ENCODE results near the gene HDAC8. TPM values are rescaled to one million over a fixed set of nuclear protein-coding genes. Genes with fewer than 3 reads are reported as not detected.
"Not testable (repeated sequence)": the region's sequence is repeated elsewhere in the genome, so short reads cannot be mapped to it uniquely, and the experiment has no call there.

Gene HDAC8
- total RNA-seq, 2 donors from 2014 or later = 31.5 to 46.8 TPM

DNA sequence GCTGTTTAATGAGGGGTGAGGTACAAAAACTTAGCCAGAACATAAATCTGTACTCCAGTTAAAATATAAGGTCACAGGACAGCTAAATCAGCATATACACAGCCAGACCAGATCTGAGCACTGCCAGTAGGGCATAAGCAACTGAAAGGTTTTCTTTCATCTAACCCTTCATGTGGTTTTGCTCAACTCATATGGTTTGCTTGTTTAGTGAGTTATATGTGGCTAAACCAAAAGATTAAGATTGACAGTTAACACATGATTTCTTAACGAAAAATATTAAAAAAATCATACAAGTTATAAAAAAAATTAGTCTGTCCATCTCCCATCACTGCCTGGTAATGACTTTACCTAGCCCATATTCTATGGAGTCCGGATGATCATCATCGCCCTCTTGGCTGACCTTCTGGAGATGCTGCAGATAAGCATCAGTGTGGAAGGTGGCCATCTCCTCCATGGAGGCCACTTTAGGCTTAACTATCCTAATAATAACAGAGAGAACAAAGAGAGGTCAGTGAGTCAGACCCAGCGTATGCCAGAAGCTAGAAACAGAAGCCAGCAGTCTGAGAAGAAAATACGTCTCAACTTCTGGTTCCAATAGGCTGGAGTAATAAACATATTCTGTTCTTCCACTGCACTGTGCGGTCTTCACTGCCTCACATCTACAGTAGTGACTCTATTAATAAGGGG, 4.1 kb downstream of the HDAC8 start:
- Mint-ChIP-seq H3K27me3 (no peaks in the 10 kb centered on the region), H3K4me1 (ENCODE audit: low read depth in 2 of 2) (peaks cover 0 to 7% of the 10 kb centered on the region in 2 donors), H3K27ac (no peak overlapping the region), H3K4me3 (no peak overlapping the region), H3K36me3 (peaks cover 4% of the 10 kb centered on the region), H3K9me3 (no peaks in the 10 kb centered on the region)
- no peak for ATAC-seq
- no peak for DNase-seq (ENCODE audit: low spot score)

DNA sequence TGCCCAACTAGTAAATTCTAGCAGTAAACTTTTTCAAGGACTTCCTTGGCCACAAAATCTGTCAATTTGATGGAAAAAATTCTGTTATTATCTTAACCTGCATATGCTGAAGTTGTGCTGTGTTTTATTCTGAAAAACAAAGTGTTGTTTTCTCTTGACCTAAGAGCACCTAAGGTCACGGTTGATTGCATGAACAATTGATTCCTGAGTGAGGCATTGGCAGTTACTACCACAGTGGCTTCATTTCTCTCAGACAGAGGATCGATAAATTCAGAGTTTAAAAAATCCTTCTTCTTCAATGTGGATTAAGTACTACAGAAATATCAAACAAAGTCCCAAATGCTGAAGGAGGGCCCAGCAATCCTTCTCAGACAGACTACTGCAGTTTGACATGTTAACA, 6.2 kb downstream of the HDAC8 start:
- no peak for DNase-seq (ENCODE audit: low spot score)
- Mint-ChIP-seq H3K9me3 (no peaks in the 10 kb centered on the region), H3K27me3 (no peaks in the 10 kb centered on the region), H3K27ac (no peak overlapping the region), H3K36me3 (peaks cover 4% of the 10 kb centered on the region), H3K4me1 (ENCODE audit: low read depth in 2 of 2) (no peaks in the 10 kb centered on the region), H3K4me3 (no peak overlapping the region)
- ATAC-seq = no peak

DNA sequence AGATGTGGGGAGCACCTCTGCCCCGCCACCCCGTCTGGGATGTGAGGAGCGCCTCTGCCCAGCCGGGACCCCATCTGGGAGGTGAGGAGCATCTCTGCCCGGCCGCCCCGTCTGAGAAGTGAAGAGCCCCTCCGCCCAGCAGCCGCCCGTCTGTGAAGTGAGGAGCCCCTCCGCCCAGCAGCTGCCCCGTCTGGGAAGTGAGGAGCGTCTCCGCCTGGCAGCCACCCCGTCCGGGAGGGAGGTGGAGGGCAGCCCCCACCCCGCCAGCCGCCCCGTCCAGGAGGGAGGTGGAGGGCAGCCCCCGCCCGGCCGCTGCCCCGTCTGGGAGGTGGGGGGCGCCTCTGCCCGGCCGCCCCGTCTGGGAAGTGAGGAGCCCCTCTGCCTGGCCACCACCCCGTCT, 13.0 kb downstream of the HDAC8 start:
- not testable (repeated sequence) for H3K9me3 Mint-ChIP-seq; DNase-seq (ENCODE audit: low spot score); H3K27me3 Mint-ChIP-seq; ATAC-seq; H3K4me3 Mint-ChIP-seq; H3K27ac Mint-ChIP-seq
- H3K4me1 Mint-ChIP-seq (ENCODE audit: low read depth in 2 of 2) = peaks cover 11 to 15% of the 10 kb centered on the region in 2 donors
- peaks cover 14% of the 10 kb centered on the region for H3K36me3 Mint-ChIP-seq

DNA sequence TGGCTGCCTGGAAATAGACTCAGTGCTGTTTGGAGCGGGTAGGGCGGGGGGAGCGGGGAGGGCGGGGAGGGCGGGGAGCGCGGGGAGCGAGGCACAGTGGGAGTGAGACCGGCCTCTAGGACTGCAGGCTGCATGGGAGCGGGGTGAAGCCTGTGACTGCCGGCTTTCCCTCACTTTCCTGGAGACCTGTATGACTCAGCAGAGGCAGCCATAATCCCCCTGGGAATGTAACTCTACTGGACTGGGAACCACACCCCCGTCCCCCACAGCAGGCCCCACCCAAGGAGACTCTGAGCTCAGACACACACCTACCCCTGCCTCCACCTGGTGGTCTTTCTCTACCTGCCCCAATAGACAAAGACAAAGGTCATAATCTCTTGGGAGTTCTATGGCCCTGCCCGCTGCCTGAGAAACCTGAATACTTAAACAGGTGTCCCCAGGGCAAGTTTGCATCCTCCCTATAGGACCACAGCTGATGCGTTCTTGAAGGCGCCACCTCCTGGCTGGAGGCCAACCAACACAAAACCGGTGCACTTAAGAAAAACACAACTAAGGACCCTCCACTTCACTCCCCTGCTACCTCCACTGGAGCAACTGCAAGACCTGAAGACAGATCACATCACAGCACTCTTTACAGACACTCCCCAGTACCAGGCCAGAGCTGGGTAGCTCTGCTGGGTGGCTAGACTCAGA, 18.0 kb downstream of the HDAC8 start:
- H3K4me1 Mint-ChIP-seq (ENCODE audit: low read depth in 2 of 2) = peaks cover 15% of the 10 kb centered on the region in 2 donors
- H3K36me3 Mint-ChIP-seq = peaks cover 5% of the 10 kb centered on the region
- H3K27ac Mint-ChIP-seq = no peak overlapping the region
- DNase-seq (ENCODE audit: low spot score) (no peak), ATAC-seq (no peak)
- H3K9me3 Mint-ChIP-seq = no peaks in the 10 kb centered on the region
- peaks cover 0 to 6% of the 10 kb centered on the region in 2 donors for H3K27me3 Mint-ChIP-seq
- H3K4me3 Mint-ChIP-seq = no peak overlapping the region

DNA sequence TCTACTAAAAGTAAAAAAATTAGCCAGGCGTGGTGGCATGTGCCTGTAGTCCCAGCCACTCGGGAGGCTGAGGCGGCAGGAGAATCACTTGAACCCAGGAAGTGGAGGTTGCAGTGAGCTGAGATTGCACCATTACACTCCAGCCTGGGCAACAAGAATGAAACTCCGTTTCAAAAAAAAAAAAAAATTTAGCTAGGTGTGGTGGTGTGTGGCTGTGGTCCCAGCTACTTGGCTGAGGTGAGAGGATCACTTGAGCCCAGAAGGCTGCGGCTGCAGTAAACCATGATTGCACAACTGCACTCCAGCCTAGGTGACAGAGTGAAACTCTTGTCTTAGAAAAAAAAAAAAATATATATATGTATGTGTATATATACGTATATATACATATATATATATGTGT, 20.2 kb downstream of the HDAC8 start:
- H3K9me3 Mint-ChIP-seq; H3K27ac Mint-ChIP-seq; H3K36me3 Mint-ChIP-seq; H3K27me3 Mint-ChIP-seq; DNase-seq (ENCODE audit: low spot score); H3K4me3 Mint-ChIP-seq: not testable (repeated sequence)
- H3K4me1 Mint-ChIP-seq (ENCODE audit: low read depth in 2 of 2) = peaks cover 15 to 26% of the 10 kb centered on the region in 2 donors
- ATAC-seq = peak; percentile 70 to 85

DNA sequence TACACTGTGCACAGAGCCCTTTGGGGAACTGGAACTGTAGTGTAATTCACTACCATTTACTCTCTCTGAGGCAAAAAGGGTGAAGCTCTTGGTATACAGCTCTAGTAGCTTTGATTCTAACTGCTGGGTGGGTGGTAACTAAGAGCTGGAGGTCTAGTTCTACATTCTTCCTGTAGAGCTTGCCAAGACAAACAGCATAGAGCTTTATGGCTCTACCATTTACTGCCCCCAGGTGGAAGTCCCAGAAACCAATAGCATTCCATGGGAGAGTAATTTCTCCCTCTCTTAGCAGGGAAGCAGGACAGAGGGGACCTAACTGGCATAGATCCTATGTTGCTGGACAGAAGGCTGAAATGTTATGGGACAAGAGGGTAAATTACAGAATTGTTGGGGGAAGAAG, 26.7 kb downstream of the HDAC8 start:
- peaks cover 12 to 30% of the 10 kb centered on the region in 2 donors for H3K4me1 Mint-ChIP-seq (ENCODE audit: low read depth in 2 of 2)
- ATAC-seq (no peak), DNase-seq (ENCODE audit: low spot score) (no peak)
- no peak overlapping the region for H3K4me3 Mint-ChIP-seq
- no peaks in the 10 kb centered on the region for H3K9me3 Mint-ChIP-seq
- H3K27me3 Mint-ChIP-seq = peaks cover 0 to 6% of the 10 kb centered on the region in 2 donors
- H3K36me3 Mint-ChIP-seq = peaks cover 6% of the 10 kb centered on the region
- H3K27ac Mint-ChIP-seq = no peak overlapping the region

DNA sequence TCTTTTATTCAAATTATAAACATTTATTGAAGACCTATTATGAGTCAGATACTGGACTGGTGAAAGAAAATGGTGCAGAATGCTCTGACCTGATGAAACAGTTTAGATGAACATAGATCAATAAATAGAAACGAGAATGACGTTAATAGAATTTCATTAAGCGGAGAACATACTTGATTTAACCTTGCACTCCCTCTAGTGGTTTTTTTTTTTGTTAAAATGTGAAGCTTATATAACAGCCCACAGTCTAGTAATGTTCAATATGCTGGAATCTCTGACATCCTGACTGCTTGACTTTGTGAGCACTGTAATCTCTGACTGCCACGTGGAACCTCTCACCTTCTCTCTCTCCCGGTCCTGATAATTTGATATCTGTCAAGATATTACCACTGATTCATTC, 32.3 kb downstream of the HDAC8 start:
- peaks cover 0 to 8% of the 10 kb centered on the region in 2 donors for H3K27me3 Mint-ChIP-seq
- peaks cover 4 to 8% of the 10 kb centered on the region in 2 donors for H3K4me1 Mint-ChIP-seq (ENCODE audit: low read depth in 2 of 2)
- no peaks in the 10 kb centered on the region for H3K9me3 Mint-ChIP-seq
- ATAC-seq = no peak
- DNase-seq (ENCODE audit: low spot score) = no peak
- H3K36me3 Mint-ChIP-seq = no peaks in the 10 kb centered on the region
- no peak overlapping the region for H3K27ac Mint-ChIP-seq
- no peak overlapping the region for H3K4me3 Mint-ChIP-seq

DNA sequence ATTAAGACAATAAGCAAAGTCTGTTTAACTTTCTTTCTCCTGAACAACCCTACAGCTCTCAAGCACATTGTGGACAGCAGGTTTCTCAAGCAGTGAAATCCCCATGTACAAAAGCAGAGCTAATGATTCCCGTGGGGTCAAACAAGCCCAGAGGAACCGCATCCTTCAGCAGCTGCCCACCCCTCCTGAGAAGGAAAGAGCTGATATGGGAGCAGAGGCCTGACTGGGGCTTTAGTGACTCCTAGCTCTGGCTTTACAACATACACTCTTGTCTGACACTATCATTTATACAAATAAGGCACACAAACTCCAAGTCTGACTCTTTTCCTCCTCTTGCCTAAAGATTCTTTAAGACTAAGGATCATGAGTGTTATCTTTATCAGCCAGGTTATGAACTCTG, 32.8 kb downstream of the HDAC8 start:
- no peaks in the 10 kb centered on the region for H3K9me3 Mint-ChIP-seq
- H3K27ac Mint-ChIP-seq = no peak overlapping the region
- H3K27me3 Mint-ChIP-seq = peaks cover 0 to 8% of the 10 kb centered on the region in 2 donors
- no peaks in the 10 kb centered on the region for H3K36me3 Mint-ChIP-seq
- no peak for ATAC-seq
- DNase-seq (ENCODE audit: low spot score) = no peak
- H3K4me1 Mint-ChIP-seq (ENCODE audit: low read depth in 2 of 2) = peaks cover 4 to 8% of the 10 kb centered on the region in 2 donors
- H3K4me3 Mint-ChIP-seq = no peak overlapping the region

DNA sequence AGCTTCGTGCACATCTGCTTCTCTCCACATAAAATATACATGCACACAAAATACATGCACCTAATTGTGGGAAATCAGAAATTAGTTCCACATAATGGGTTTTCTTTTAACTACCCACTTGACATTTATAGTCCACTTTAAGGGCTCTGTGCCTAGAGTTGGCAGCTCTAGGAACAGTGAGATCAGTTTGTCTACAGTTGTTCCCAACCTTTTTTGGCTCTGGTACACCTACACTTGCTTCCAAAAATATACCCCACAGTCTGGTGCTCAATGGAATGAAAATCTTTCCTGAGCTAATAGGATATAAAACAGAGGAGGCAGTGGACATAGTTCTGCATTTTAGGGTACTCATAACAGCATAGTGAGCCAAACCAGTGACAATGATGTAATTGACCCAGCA, 36.1 kb downstream of the HDAC8 start:
- H3K36me3 Mint-ChIP-seq = no peaks in the 10 kb centered on the region
- peaks cover 0 to 8% of the 10 kb centered on the region in 2 donors for H3K4me1 Mint-ChIP-seq (ENCODE audit: low read depth in 2 of 2)
- H3K4me3 Mint-ChIP-seq = no peak overlapping the region
- H3K27me3 Mint-ChIP-seq = peaks cover 0 to 5% of the 10 kb centered on the region in 2 donors
- no peak for ATAC-seq
- no peak for DNase-seq (ENCODE audit: low spot score)
- no peak overlapping the region for H3K27ac Mint-ChIP-seq
- H3K9me3 Mint-ChIP-seq = no peaks in the 10 kb centered on the region

DNA sequence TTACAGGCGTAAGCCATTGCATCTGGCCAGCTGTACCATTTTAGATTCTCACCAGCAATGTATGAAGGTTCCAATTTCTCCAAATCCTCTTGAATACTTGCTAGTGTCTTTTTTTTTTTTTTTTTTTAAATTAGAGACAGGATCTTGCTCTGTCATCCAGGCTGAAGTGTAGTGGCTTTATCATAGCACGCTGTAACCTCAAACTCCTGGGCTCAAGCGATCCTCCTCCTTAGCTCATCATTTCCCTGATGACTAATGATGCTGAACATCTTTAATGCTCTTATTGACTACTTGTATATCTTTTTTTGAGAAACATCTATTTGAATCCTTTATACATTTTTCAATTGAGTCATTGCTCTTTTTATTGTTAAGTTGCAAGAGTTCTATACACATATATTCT, 40.3 kb downstream of the HDAC8 start:
- DNase-seq (ENCODE audit: low spot score) (no peak), ATAC-seq (no peak)
- Mint-ChIP-seq H3K27ac (no peak overlapping the region), H3K4me3 (no peak overlapping the region), H3K9me3 (no peaks in the 10 kb centered on the region), H3K27me3 (peaks cover 0 to 3% of the 10 kb centered on the region in 2 donors), H3K36me3 (no peaks in the 10 kb centered on the region), H3K4me1 (ENCODE audit: low read depth in 2 of 2) (peaks cover 1 to 4% of the 10 kb centered on the region in 2 donors)

DNA sequence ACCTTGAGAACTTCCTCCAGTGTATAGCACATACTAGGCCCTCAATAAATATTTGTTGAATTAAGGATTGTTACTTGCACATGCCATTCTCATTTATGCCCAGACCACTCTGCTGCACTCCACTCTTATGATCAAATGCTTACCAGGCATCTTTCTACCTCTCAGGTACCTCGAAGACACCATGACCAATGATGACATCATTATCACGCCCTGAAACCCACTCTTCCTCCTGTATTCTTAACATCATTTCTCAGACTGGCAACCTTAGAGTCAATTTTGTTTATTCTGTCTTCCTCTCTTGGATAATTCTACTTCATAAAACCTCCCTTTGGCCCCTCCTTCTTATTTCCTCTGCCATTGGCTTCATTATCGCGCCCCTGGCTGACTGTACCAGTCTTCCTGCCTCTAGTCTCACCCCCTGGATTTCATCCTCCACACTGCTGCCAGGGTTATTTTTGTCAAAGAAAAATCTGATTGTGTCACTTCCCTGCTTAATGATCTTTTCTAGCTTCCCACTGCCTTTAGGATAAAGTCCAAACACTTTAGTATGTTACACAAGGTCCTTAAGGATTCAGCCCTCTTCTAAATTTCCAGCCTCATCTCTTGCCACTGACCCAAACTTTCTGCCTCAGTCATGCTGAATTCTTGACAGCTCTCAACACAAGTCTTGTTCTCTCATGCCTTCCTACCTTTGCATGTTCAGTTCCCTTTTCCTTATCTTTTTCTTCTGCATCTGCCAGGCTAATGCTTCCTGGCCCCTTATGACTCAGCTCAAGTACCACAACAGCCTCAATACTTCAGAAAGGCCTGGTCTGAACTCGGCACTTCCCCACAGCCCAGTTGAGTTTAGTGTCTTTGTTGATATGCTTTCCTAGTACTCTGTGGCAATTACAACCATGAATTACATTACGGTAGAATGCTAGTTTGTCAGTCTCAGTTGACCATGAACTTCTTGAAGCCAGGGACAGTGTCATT, 45.8 kb downstream of the HDAC8 start:
- Mint-ChIP-seq H3K9me3 (no peaks in the 10 kb centered on the region), H3K27ac (peak overlapping the region in 1 of 2 donors; percentile 53), H3K4me1 (ENCODE audit: low read depth in 2 of 2) (peaks cover 16% of the 10 kb centered on the region in 2 donors), H3K27me3 (peaks cover 0 to 10% of the 10 kb centered on the region in 2 donors), H3K4me3 (peak overlapping the region; percentile 53), H3K36me3 (peaks cover 4% of the 10 kb centered on the region)
- DNase-seq (ENCODE audit: low spot score) = no peak
- ATAC-seq = peak in 1 of 2 donors; percentile 53

DNA sequence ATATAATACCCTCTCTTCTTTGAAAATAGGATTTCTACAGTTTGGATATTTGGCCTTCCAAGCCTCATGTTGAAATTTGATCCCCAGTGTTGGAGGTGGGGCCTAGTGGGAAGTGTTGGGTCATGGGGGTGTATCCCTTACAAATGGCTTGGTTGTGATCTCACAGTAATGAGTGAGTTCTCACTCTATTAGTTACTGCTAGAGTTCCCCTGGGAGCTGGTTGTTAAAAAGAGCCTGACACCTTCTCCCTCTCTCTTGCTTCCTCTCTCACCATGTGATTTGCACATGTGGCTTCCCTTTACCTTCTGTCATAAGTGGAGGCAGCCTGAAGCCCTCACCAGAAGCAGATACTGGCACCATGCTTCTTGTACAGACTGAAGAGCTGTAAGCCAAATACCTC, 73.9 kb downstream of the HDAC8 start:
- Mint-ChIP-seq H3K4me3 (no peak overlapping the region), H3K9me3 (no peaks in the 10 kb centered on the region), H3K4me1 (ENCODE audit: low read depth in 2 of 2) (peaks cover 3 to 5% of the 10 kb centered on the region in 2 donors), H3K27ac (no peak overlapping the region), H3K27me3 (peaks cover 0 to 7% of the 10 kb centered on the region in 2 donors), H3K36me3 (no peaks in the 10 kb centered on the region)
- ATAC-seq (no peak), DNase-seq (ENCODE audit: low spot score) (no peak)

DNA sequence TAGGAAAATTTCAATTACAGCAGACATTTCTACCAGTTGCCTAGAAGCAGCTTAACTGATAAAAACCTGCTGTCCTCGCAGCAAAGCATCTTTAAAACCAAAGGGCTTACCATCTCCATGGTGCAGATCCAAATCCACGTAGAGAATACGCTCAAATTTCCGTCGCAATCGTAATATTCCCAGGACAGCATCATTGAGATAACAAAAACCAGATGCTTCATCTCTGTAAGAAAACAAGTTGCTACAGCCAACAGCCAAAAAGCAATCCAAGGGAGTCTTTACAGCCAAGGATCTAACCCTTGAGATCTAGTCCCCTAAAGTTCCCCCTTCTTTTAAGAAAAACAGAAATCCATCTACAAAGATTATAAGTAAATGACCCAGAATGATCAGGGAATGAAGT, 77.6 kb downstream of the HDAC8 start:
- H3K36me3 Mint-ChIP-seq = peaks cover 8% of the 10 kb centered on the region
- H3K4me1 Mint-ChIP-seq (ENCODE audit: low read depth in 2 of 2) = peaks cover 3 to 16% of the 10 kb centered on the region in 2 donors
- no peak overlapping the region for H3K4me3 Mint-ChIP-seq
- ATAC-seq (no peak), DNase-seq (ENCODE audit: low spot score) (no peak)
- no peak overlapping the region for H3K27ac Mint-ChIP-seq
- H3K27me3 Mint-ChIP-seq = peaks cover 0 to 5% of the 10 kb centered on the region in 2 donors
- H3K9me3 Mint-ChIP-seq = no peaks in the 10 kb centered on the region
